ENCODE results near the gene DNAJB6. TPM values are rescaled to one million over a fixed set of nuclear protein-coding genes. Genes with fewer than 3 reads are reported as not detected.

DNAJB6 gene
- total RNA-seq, 1 donor from 2014 or later = 172 TPM

DNA sequence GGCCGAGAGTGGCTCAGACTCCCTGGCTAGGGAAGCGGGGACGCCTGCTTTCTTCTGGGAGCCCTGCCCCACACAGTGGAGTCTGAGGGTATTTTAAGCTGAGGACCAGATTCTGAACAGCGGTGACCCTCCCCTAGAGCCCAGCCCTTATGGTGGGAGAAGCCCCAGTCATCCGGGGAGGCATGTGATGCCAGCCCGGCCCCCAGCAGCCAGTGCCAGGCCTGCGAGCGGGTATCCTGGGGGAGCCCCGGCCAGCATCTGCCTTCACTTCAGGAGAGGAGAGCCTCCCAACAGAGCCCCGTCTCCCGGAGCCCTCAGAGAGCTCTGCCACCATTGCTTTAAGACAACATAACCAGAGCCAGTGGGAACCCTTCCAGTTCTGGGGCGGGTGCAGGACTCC lies 41.5 kb upstream of the DNAJB6 start:
- Mint-ChIP-seq H3K27me3 (ENCODE audit: insufficient read depth, low read depth) (peaks cover 12% of the 10 kb centered on the region), H3K27ac (no peak overlapping the region), H3K4me1 (peaks cover 15% of the 10 kb centered on the region), H3K36me3 (no peaks in the 10 kb centered on the region), H3K4me3 (no peak overlapping the region), H3K9me3 (peaks cover 6% of the 10 kb centered on the region)
- no peak for DNase-seq (ENCODE audit: low spot score)
- Histone ChIP-seq H3K79me2 (ENCODE audit: low read depth) (no peaks in the 10 kb centered on the region), H4K20me1 (ENCODE audit: low read depth) (no peaks in the 10 kb centered on the region), H3K4me3 (no peak overlapping the region), H3K36me3 (no peaks in the 10 kb centered on the region), H3K27me3 (no peaks in the 10 kb centered on the region), H3K4me2 (no peak overlapping the region), H3F3A (ENCODE audit: low read depth) (no peaks in the 10 kb centered on the region), H3K4me1 (no peaks in the 10 kb centered on the region), H3K27ac (no peak overlapping the region), H3K9ac (no peak overlapping the region), H2AFZ (replicated peaks) (no peak overlapping the region), H3K9me3 (ENCODE audit: low read depth) (no peaks in the 10 kb centered on the region)
- TF ChIP-seq EZH2phosphoT487 (IDR thresholded peaks at IDR 0.05) (no peak), EZH2 (IDR thresholded peaks at IDR 0.05) (no peak)
- TF ChIP-seq, protein P1, sequence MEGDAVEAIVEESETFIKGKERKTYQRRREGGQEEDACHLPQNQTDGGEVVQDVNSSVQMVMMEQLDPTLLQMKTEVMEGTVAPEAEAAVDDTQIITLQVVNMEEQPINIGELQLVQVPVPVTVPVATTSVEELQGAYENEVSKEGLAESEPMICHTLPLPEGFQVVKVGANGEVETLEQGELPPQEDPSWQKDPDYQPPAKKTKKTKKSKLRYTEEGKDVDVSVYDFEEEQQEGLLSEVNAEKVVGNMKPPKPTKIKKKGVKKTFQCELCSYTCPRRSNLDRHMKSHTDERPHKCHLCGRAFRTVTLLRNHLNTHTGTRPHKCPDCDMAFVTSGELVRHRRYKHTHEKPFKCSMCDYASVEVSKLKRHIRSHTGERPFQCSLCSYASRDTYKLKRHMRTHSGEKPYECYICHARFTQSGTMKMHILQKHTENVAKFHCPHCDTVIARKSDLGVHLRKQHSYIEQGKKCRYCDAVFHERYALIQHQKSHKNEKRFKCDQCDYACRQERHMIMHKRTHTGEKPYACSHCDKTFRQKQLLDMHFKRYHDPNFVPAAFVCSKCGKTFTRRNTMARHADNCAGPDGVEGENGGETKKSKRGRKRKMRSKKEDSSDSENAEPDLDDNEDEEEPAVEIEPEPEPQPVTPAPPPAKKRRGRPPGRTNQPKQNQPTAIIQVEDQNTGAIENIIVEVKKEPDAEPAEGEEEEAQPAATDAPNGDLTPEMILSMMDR (IDR thresholded peaks at IDR 0.05) = no peak

DNA sequence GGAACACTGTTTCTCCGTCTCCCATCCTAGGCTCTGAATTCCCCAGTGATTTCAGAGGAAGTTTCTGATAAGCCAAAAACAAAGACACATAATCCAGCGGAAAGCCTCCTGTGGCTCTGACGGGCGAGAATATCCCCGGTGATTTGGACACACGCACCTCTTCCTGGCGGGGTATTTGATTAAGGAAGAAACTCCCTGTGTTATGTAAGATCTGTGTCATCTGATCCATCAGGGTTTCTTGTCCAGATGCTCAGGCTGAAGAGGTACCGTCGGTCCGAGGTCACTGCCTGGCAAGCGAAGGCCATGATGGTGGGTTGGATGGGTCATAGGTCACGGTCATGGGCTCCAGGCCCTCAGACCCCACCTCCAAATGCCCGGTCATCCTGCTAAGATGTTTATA lies 39.6 kb upstream of the DNAJB6 start:
- Mint-ChIP-seq H3K9me3 (peaks cover 6% of the 10 kb centered on the region), H3K36me3 (no peaks in the 10 kb centered on the region), H3K27me3 (ENCODE audit: insufficient read depth, low read depth) (peaks cover 12% of the 10 kb centered on the region), H3K4me3 (no peak overlapping the region), H3K27ac (peak overlapping the region; percentile 86), H3K4me1 (peaks cover 10% of the 10 kb centered on the region)
- Histone ChIP-seq H2AFZ (replicated peaks) (no peak overlapping the region), H3K4me3 (no peak overlapping the region), H3K27me3 (no peaks in the 10 kb centered on the region), H3K4me2 (no peak overlapping the region), H3K9ac (no peak overlapping the region), H4K20me1 (ENCODE audit: low read depth) (no peaks in the 10 kb centered on the region), H3K79me2 (ENCODE audit: low read depth) (no peaks in the 10 kb centered on the region), H3K36me3 (no peaks in the 10 kb centered on the region), H3K9me3 (ENCODE audit: low read depth) (no peaks in the 10 kb centered on the region), H3F3A (ENCODE audit: low read depth) (no peaks in the 10 kb centered on the region), H3K4me1 (no peaks in the 10 kb centered on the region), H3K27ac (no peak overlapping the region)
- no peak for TF ChIP-seq EZH2phosphoT487 (IDR thresholded peaks at IDR 0.05)
- TF ChIP-seq, protein P1 (IDR thresholded peaks at IDR 0.05) = no peak
- no peak for TF ChIP-seq EZH2 (IDR thresholded peaks at IDR 0.05)
- DNase-seq (ENCODE audit: low spot score) = no peak

DNA sequence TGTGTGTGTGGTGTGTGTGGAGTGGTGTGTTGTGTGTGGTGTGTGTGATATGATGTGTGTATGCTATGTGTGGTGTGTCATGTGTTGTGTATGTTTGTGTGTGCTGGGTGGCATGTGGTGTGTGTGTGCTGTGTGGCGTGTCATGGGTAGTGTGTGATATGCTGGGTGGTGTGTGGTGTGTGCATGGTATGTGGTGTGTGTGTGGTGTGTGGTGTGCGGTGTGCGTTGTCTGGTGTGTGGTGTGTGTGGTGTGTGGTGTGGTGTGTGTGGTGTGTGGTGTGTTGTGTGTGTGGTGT lies 37.5 kb upstream of the DNAJB6 start:
- Histone ChIP-seq H3K9ac (no peak overlapping the region), H3K36me3 (no peaks in the 10 kb centered on the region)
- peak overlapping the region; percentile 54 for H3K4me3 Mint-ChIP-seq

More for the DNA sequence above, 37.5 kb upstream of the DNAJB6 start:
- Histone ChIP-seq H3K4me3 (no peak overlapping the region), H3K27ac (no peak overlapping the region), H3K27me3 (no peaks in the 10 kb centered on the region), H3K4me2 (no peak overlapping the region), H3F3A (ENCODE audit: low read depth) (no peaks in the 10 kb centered on the region), H3K4me1 (no peaks in the 10 kb centered on the region), H3K79me2 (ENCODE audit: low read depth) (no peaks in the 10 kb centered on the region), H2AFZ (replicated peaks) (no peak overlapping the region), H3K9me3 (ENCODE audit: low read depth) (no peaks in the 10 kb centered on the region), H4K20me1 (ENCODE audit: low read depth) (no peaks in the 10 kb centered on the region)
- Mint-ChIP-seq H3K9me3 (peaks cover 6% of the 10 kb centered on the region), H3K36me3 (no peaks in the 10 kb centered on the region), H3K4me1 (peaks cover 8% of the 10 kb centered on the region), H3K27ac (peak overlapping the region; percentile 46), H3K27me3 (ENCODE audit: insufficient read depth, low read depth) (peaks cover 12% of the 10 kb centered on the region)
- no peak for DNase-seq (ENCODE audit: low spot score)
- TF ChIP-seq EZH2 (IDR thresholded peaks at IDR 0.05) (no peak), EZH2phosphoT487 (IDR thresholded peaks at IDR 0.05) (no peak)
- TF ChIP-seq, protein P1 (IDR thresholded peaks at IDR 0.05) = no peak

All from neural progenitor cell (in vitro differentiated cells).